PC-3 (cell line): ENCODE results near the gene IGF1. TPM values are rescaled to one million over a fixed set of nuclear protein-coding genes. Genes with fewer than 3 reads are reported as not detected.
"Not testable (repeated sequence)": the region's sequence is repeated elsewhere in the genome, so short reads cannot be mapped to it uniquely, and the experiment has no call there.

Experiments
- ATAC-seq: fragments of 200-7000 bp; cut with Tn5 transposase; 2 replicates; pipeline ENCODE4 v1.9.1; 2020; ENCODE audit warnings: mild to moderate bottlenecking, moderate library complexity
- BruUV-seq: library from RNA; stranded (reverse); fragments of 400-500 nt; replicated peaks from 2 replicates; lab custom pipeline; 2021; lab: Mats Ljungman, UMichigan
- CTCF ChIA-PET: fragments of 300-600 bp; sonication (Branson Sonifier 250); formaldehyde crosslinking; loops from one replicate; lab custom pipeline; 2022; ENCODE audit warnings: antibody characterized with exemption; lab: Charles Lee
- POLR2A ChIA-PET: fragments of 300-600 bp; sonication (Branson Sonifier 250); formaldehyde crosslinking; loops from one replicate; lab custom pipeline; 2022; ENCODE audit warnings: antibody characterized with exemption; ENCODE audit not compliant: unreplicated experiment; lab: Charles Lee
- DNase-seq: peaks from one replicate; pipeline ENCODE4 v3.0.0-alpha.2; 2015
- H2AFZ ChIP-seq: fragments of 300-600 bp; sonication (generic); 2 replicates; pipeline ENCODE4 v1.6.0; 2016; ENCODE audit warnings: antibody characterized with exemption, low read length
- H3F3A ChIP-seq: fragments of 300-600 bp; sonication (generic); one replicate; pipeline ENCODE4 v1.6.0; 2017; ENCODE audit warnings: antibody characterized with exemption, low read length, control low read depth, mild to moderate bottlenecking; ENCODE audit not compliant: unreplicated experiment
- H3K27ac ChIP-seq: fragments of 300-600 bp; sonication (generic); 2 replicates; pipeline ENCODE4 v1.5.1; 2016; ENCODE audit warnings: mild to moderate bottlenecking, low read length
- H3K27me3 ChIP-seq: fragments of 300-600 bp; sonication (generic); 2 replicates; pipeline ENCODE4 v1.6.1; 2016; ENCODE audit warnings: low read length, mixed read lengths
- H3K36me3 ChIP-seq: fragments of 300-600 bp; sonication (generic); 2 replicates; pipeline ENCODE4 v1.6.1; 2016; ENCODE audit warnings: low read depth, mixed run types, low read length, mixed read lengths
- H3K4me1 ChIP-seq: fragments of 300-600 bp; sonication (generic); 2 replicates; pipeline ENCODE4 v1.5.1; 2016; ENCODE audit warnings: low read length; ENCODE audit not compliant: insufficient read depth
- H3K4me2 ChIP-seq: fragments of 300-600 bp; sonication (generic); 2 replicates; pipeline ENCODE4 v1.6.0; 2016; ENCODE audit warnings: low read length
- H3K4me3 ChIP-seq: fragments of 300-600 bp; sonication (generic); 2 replicates; pipeline ENCODE4 v1.5.1; 2016; ENCODE audit warnings: mild to moderate bottlenecking, low read length, mixed read lengths
- H3K79me2 ChIP-seq: fragments of 300-600 bp; sonication (generic); 2 replicates; pipeline ENCODE4 v1.6.1; 2017; ENCODE audit warnings: low read length, mixed read lengths
- H3K9ac ChIP-seq: fragments of 300-600 bp; sonication (generic); 2 replicates; pipeline ENCODE4 v1.6.0; 2016; ENCODE audit warnings: mild to moderate bottlenecking, low read length
- H3K9me2 ChIP-seq: fragments of 300-600 bp; sonication (generic); replicated peaks from 2 replicates; pipeline ENCODE4 v1.6.1; 2016; ENCODE audit warnings: mixed run types, low read length, mixed read lengths
- H3K9me3 ChIP-seq: fragments of 300-600 bp; sonication (generic); 2 replicates; pipeline ENCODE4 v1.6.1; 2016; ENCODE audit warnings: low read length, mixed read lengths
- H4K20me1 ChIP-seq: fragments of 300-600 bp; sonication (generic); 2 replicates; pipeline ENCODE4 v1.6.1; 2016; ENCODE audit warnings: low read length, mixed read lengths
- CTCF ChIP-seq: fragments of 300-600 bp; sonication (generic); conservative IDR thresholded peaks from 2 replicates; pipeline ENCODE4 v1.5.1; 2017; ENCODE audit warnings: antibody characterized with exemption, low read depth, mild to moderate bottlenecking, low read length
- EZH2 ChIP-seq: fragments of 300-600 bp; sonication (generic); IDR thresholded peaks from one replicate; pipeline ENCODE4 v1.6.1; 2017; ENCODE audit warnings: antibody characterized with exemption, mild to moderate bottlenecking, low read length; ENCODE audit not compliant: unreplicated experiment
- EZH2phosphoT487 ChIP-seq: fragments of 300-600 bp; sonication (generic); IDR thresholded peaks from 2 replicates; pipeline ENCODE4 v1.6.1; 2018; ENCODE audit warnings: mild to moderate bottlenecking, antibody characterized with exemption, low read length, borderline replicate concordance
- intact Hi-C: fragments of 100-400 bp; cut with micrococcal nuclease; formaldehyde crosslinking; loops from 2 replicates; pipeline ENCODE4 v1.9.0; 2023
- total RNA-seq: library from RNA; depleted of rRNA; stranded (reverse); fragments of >200 nt; gene quantifications from 2 replicates; pipeline ENCODE4 v1.2.3, GENCODE V29; 2014

IGF1 gene
- total RNA-seq, 1 experiment from 2014 or later = not detected

GRCh38 chr12:102356690-102357089 is 123.7 kb downstream of the IGF1 start:
- no peak for TF ChIP-seq EZH2
- TF ChIP-seq EZH2phosphoT487 = no peak
- no peak for TF ChIP-seq CTCF
- CTCF ChIA-PET = no interaction called here
- H3K27ac ChIP-seq = no peak overlapping the region
- no peaks in the 10 kb centered on the region for H3F3A ChIP-seq
- intact Hi-C loops = no loop called here
- H2AFZ ChIP-seq = no peak overlapping the region
- no peaks in the 10 kb centered on the region for H3K36me3 ChIP-seq
- H3K9me3 ChIP-seq = peaks cover 6% of the 10 kb centered on the region; the same call in 1 of the 2 replicates
- H3K9me2 ChIP-seq = no peaks in the 10 kb centered on the region
- H4K20me1 ChIP-seq = no peaks in the 10 kb centered on the region
- BruUV-seq = no TSS peak
- POLR2A ChIA-PET = no interaction called here
- DNase-seq (no peak), ATAC-seq (no peak)
- no peak overlapping the region for H3K4me2 ChIP-seq
- no peak overlapping the region for H3K9ac ChIP-seq
- H3K4me1 ChIP-seq = no peaks in the 10 kb centered on the region
- no peak overlapping the region for H3K4me3 ChIP-seq
- no peaks in the 10 kb centered on the region for H3K27me3 ChIP-seq
- H3K79me2 ChIP-seq = no peaks in the 10 kb centered on the region

GRCh38 chr12:102354281-102354680 is 126.1 kb downstream of the IGF1 start:
- POLR2A ChIA-PET, ATAC-seq, H3K4me3 ChIP-seq, H3K9me2 ChIP-seq, H3K4me1 ChIP-seq, CTCF ChIA-PET, H3K9ac ChIP-seq, H3K27ac ChIP-seq, H3K79me2 ChIP-seq, H3F3A ChIP-seq, H3K36me3 ChIP-seq, DNase-seq, H2AFZ ChIP-seq, intact Hi-C loops, H4K20me1 ChIP-seq, H3K27me3 ChIP-seq, BruUV-seq, H3K4me2 ChIP-seq: not testable (repeated sequence)
- peaks cover 11% of the 10 kb centered on the region for H3K9me3 ChIP-seq

- Histone ChIP-seq H3K4me1 (no peaks in the 10 kb centered on the region), H4K20me1 (no peaks in the 10 kb centered on the region), H3K9me3 (peaks cover 17% of the 10 kb centered on the region), H3K79me2 (no peaks in the 10 kb centered on the region), H3K9ac (no peak overlapping the region), H2AFZ (no peak overlapping the region), H3K27ac (no peak overlapping the region), H3K9me2 (no peaks in the 10 kb centered on the region), H3K27me3 (no peaks in the 10 kb centered on the region), H3F3A (no peaks in the 10 kb centered on the region), H3K36me3 (no peaks in the 10 kb centered on the region), H3K4me3 (no peak overlapping the region), H3K4me2 (no peak overlapping the region)
- intact Hi-C loops = no loop called here
- CTCF ChIA-PET = no interaction called here
- no peak for DNase-seq
- no peak for ATAC-seq
- BruUV-seq = no TSS peak
- TF ChIP-seq EZH2 (no peak), CTCF (no peak), EZH2phosphoT487 (no peak)
- POLR2A ChIA-PET = no interaction called here
Measured at GRCh38 chr12:102351322-102351721, 129.0 kb downstream of the IGF1 start.
